Karpas-422 (cell line): ENCODE measurements around the gene ATP7B. TPM values are rescaled to one million over a fixed set of nuclear protein-coding genes. Genes with fewer than 3 reads are reported as not detected.
A peak's percentile ranks its signal among the peaks of the same experiment; 100 is the strongest.

Source experiments
- DNase-seq: peaks from one replicate; pipeline ENCODE4 v3.0.0-alpha.2; 2015
- H2AFZ ChIP-seq: fragments of 200-600 bp; sonication (generic); 2 replicates; pipeline ENCODE4 v1.6.1; 2014; ENCODE audit warnings: antibody characterized with exemption, low read length, mixed read lengths
- H3K27ac ChIP-seq: fragments of 200-600 bp; sonication (generic); 2 replicates; pipeline ENCODE4 v1.5.1; 2014; ENCODE audit warnings: mild to moderate bottlenecking, low read length, moderate library complexity
- H3K27me3 ChIP-seq: fragments of 200-600 bp; sonication (generic); 2 replicates; pipeline ENCODE4 v1.6.1; 2014; ENCODE audit warnings: low read length, mixed read lengths
- H3K36me3 ChIP-seq: fragments of 200-600 bp; sonication (generic); 2 replicates; pipeline ENCODE4 v1.6.1; 2014; ENCODE audit warnings: low read length, mixed read lengths; ENCODE audit not compliant: insufficient read depth
- H3K4me1 ChIP-seq: fragments of 200-600 bp; sonication (generic); 2 replicates; pipeline ENCODE4 v1.6.1; 2014; ENCODE audit warnings: mild to moderate bottlenecking, low read length, mixed read lengths
- H3K4me2 ChIP-seq: fragments of 200-600 bp; sonication (generic); 2 replicates; pipeline ENCODE4 v1.6.1; 2014; ENCODE audit warnings: low read length, low read depth, mild to moderate bottlenecking; ENCODE audit not compliant: poor library complexity, severe bottlenecking
- H3K4me3 ChIP-seq: fragments of 200-600 bp; sonication (generic); 2 replicates; pipeline ENCODE4 v1.5.1; 2014; ENCODE audit warnings: mild to moderate bottlenecking, antibody characterized with exemption, low read length, mixed read lengths
- H3K79me2 ChIP-seq: fragments of 200-600 bp; sonication (generic); 2 replicates; pipeline ENCODE4 v1.6.1; 2014; ENCODE audit warnings: mild to moderate bottlenecking, low read length, mixed read lengths
- H3K9ac ChIP-seq: fragments of 200-600 bp; sonication (generic); 2 replicates; pipeline ENCODE4 v1.6.0; 2014; ENCODE audit warnings: low read length
- H3K9me2 ChIP-seq: fragments of 200-600 bp; sonication (generic), shearing (Covaris generic); replicated peaks from 2 replicates; pipeline ENCODE4 v1.6.0; 2014; ENCODE audit warnings: mild to moderate bottlenecking, low read length, moderate library complexity; ENCODE audit not compliant: insufficient read depth
- H3K9me3 ChIP-seq: fragments of 300-700, 200-600 bp; sonication (generic); 2 replicates; pipeline ENCODE4 v1.6.1; 2014; ENCODE audit warnings: low read length, mixed read lengths
- H4K20me1 ChIP-seq: fragments of 200-600 bp; sonication (generic); 2 replicates; pipeline ENCODE4 v1.6.1; 2014; ENCODE audit warnings: mild to moderate bottlenecking, antibody characterized with exemption, low read length, low read depth; ENCODE audit not compliant: insufficient read depth
- total RNA-seq: library from RNA; depleted of rRNA; stranded (reverse); fragments of >200 nt; shearing (Covaris generic); gene quantifications from 2 replicates; pipeline ENCODE4 v1.2.3, GENCODE V29; 2014; ENCODE audit warnings: low replicate concordance

ATP7B gene
- total RNA-seq, 1 experiment from 2014 or later: 1.1 TPM

DNA sequence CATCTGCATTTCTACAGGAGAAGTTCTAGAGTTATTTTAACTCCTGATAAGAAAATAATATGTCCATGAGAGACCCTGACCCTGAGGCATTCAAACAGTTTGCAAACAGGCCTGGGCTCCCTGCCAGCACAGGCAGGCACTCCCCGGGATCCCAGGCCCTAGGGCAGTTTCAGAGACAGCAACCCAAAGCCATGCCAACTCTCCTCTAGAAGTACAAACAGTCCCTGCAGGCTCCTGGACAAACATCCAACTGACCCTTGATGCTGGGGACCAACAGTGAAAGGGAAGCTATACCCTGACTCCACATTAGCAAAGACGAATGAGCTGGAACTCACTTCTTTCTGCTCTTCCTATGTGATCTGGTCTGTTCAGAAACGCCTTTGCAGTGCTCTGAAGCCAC lies 104.7 kb downstream of the ATP7B start:
- Histone ChIP-seq H3K9ac (no peak overlapping the region), H3K27ac (no peak overlapping the region), H3K27me3 (no peaks in the 10 kb centered on the region), H3K79me2 (no peaks in the 10 kb centered on the region), H3K36me3 (no peaks in the 10 kb centered on the region), H4K20me1 (no peaks in the 10 kb centered on the region), H2AFZ (no peak overlapping the region), H3K4me2 (no peak overlapping the region), H3K9me3 (no peaks in the 10 kb centered on the region), H3K4me3 (no peak overlapping the region), H3K9me2 (no peaks in the 10 kb centered on the region), H3K4me1 (peaks cover 5% of the 10 kb centered on the region)
- DNase-seq: no peak

DNA sequence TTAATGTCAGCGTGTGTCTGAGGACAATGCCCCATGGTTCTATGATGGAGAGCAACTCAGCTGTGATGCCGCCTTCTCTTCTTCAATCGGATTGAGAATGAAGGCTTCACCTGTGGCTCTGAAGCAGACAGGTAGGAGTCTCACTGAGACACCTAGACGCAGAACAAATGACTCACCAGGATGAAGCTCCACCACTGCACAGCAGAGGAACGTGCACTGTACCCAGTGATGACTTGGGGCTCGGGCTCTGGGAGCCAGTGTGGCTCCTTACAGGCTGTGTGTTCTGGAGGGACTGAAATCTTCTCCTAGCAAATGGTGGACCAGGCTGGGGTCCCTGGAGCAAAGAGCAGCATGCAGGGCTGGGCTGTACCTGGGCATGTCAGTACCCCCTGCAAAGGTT lies 105.5 kb downstream of the ATP7B start:
- no peaks in the 10 kb centered on the region for H3K9me2 ChIP-seq
- no peak overlapping the region for H2AFZ ChIP-seq
- H3K9ac ChIP-seq: no peak overlapping the region
- H3K4me3 ChIP-seq: no peak overlapping the region
- no peaks in the 10 kb centered on the region for H3K79me2 ChIP-seq
- peaks cover under 1% of the 10 kb centered on the region; the same call in 1 of the 2 replicates for H3K4me1 ChIP-seq
- no peaks in the 10 kb centered on the region for H4K20me1 ChIP-seq
- no peak overlapping the region for H3K4me2 ChIP-seq
- H3K27me3 ChIP-seq: no peaks in the 10 kb centered on the region
- H3K9me3 ChIP-seq: no peaks in the 10 kb centered on the region
- H3K36me3 ChIP-seq: no peaks in the 10 kb centered on the region
- no peak for DNase-seq
- no peak overlapping the region for H3K27ac ChIP-seq

DNA sequence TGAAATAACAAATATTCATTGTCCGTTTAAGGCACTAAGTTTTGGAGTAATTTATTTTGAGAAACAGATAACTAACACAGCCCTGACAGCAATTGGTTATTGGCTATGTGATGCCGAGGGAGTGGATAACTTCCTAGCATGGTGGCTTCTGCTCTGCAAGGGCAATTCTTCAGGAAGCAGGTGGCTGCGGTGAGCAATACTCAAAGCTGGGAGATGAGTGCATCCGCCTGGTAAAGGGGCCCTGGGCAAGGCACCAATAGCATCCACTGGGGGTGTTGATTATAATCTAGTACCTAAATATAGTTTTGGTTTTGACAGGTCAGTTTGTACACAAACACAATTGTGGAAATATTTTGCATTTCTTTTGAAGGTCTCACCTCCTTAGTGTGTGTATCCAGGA lies 108.5 kb downstream of the ATP7B start:
- Histone ChIP-seq H3K36me3 (no peaks in the 10 kb centered on the region), H3K4me1 (peaks cover 10% of the 10 kb centered on the region; the same call in 1 of the 2 replicates), H3K4me3 (no peak overlapping the region), H2AFZ (no peak overlapping the region), H4K20me1 (no peaks in the 10 kb centered on the region), H3K27me3 (no peaks in the 10 kb centered on the region), H3K9ac (no peak overlapping the region), H3K27ac (no peak overlapping the region), H3K9me3 (no peaks in the 10 kb centered on the region), H3K4me2 (no peak overlapping the region), H3K9me2 (no peaks in the 10 kb centered on the region), H3K79me2 (no peaks in the 10 kb centered on the region)
- no peak for DNase-seq

DNA sequence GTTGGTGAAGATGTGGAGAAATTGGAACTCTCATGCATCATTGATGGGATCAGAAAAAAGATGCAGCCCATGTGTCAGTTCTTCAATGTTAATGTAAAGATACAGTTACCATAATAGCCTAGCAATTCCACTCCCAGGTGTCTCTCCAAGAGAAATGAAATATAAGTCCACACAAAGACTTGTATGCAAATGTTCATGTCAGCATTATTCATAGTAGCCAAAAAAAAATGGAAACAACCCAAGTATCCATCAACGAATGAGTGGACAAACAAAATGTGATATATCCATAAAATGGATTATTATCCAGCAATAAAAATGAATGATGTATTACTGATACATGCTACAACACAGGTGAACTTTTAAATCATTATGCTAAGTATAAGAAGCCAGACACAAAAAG lies 110.8 kb downstream of the ATP7B start:
- Histone ChIP-seq H3K9me3 (no peaks in the 10 kb centered on the region), H3K9me2 (no peaks in the 10 kb centered on the region), H3K36me3 (no peaks in the 10 kb centered on the region), H2AFZ (no peak overlapping the region), H4K20me1 (no peaks in the 10 kb centered on the region), H3K79me2 (no peaks in the 10 kb centered on the region), H3K4me1 (peaks cover 16% of the 10 kb centered on the region; the same call in 1 of the 2 replicates), H3K27ac (no peak overlapping the region), H3K27me3 (no peaks in the 10 kb centered on the region), H3K4me3 (no peak overlapping the region), H3K9ac (no peak overlapping the region), H3K4me2 (no peak overlapping the region)
- DNase-seq: no peak

DNA sequence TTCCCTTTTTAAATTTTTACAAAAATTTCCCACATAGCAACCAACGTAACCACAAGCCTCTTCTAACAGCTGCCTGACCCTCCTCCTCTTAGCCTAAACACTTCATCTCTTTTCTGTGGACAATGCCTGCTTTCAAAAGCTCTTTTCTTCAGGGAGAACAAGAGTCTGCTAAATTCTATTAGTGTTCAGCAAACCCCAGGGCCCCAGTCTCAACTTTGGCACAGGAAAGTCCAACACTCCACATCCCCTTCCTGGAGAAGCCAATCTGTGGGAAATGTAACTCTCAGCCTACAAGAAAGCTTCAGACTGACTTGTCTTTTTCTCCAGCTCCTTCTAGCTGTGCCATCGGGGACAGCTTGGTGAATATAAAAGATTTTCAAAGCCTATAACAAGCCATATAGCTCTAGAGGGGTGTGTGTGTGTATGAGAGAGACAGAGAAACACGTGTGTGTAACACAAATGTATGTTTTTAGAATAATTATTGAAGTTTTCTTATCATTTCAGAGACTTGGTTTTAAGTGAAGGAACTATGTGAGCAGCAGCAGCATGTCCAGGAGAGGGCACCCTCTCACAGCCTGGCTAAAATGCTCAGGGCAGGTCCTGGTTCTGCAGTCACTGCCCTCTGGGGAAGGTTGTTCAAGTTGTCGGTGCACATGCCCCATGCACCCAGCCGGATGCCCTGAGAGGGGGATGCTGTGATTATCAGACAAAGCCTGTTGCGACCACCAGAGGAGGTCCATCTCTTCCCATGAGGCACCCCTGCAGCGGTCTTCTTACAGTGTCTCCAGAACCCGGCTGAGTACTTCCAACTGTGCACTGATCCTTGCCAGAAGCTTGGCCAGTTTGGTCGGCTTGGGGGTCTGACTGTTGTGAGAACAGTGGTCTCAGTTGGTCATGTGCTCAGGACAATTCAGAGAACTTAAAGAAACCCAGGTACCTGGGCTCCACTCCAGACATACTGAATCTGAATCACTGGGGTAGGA lies 115.1 kb downstream of the ATP7B start:
- H3K4me1 ChIP-seq: peaks cover 22% of the 10 kb centered on the region; the same call in 1 of the 2 replicates
- peak; percentile 82 for DNase-seq
- no peaks in the 10 kb centered on the region for H3K9me2 ChIP-seq
- no peak overlapping the region for H2AFZ ChIP-seq
- no peaks in the 10 kb centered on the region for H3K27me3 ChIP-seq
- H3K4me3 ChIP-seq: no peak overlapping the region
- no peak overlapping the region for H3K27ac ChIP-seq
- H4K20me1 ChIP-seq: no peaks in the 10 kb centered on the region
- H3K9me3 ChIP-seq: no peaks in the 10 kb centered on the region
- H3K9ac ChIP-seq: no peak overlapping the region
- H3K79me2 ChIP-seq: no peaks in the 10 kb centered on the region
- H3K36me3 ChIP-seq: no peaks in the 10 kb centered on the region
- H3K4me2 ChIP-seq: no peak overlapping the region

DNA sequence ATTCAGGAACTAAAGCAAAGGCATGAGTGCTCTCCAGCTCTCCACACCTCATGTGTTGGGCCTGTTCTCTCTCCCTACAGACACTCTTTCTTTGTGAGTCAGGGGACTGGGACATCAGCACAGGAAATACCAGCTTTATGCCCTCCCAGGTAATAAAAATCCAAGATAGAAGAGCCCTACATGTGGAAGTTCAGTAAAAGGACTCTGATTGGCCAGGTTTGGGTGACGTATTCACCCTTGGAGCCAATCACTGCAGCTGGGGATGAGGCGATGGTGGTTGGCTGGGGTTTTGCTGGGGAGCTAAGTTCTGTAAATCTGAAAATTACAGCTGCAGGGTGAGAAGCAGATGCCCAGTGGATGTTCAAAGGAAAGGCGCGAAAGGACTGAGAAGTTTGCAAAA lies 117.0 kb downstream of the ATP7B start:
- Histone ChIP-seq H3K4me3 (no peak overlapping the region), H2AFZ (no peak overlapping the region), H3K79me2 (no peaks in the 10 kb centered on the region), H3K9me2 (no peaks in the 10 kb centered on the region), H3K4me1 (peaks cover 12% of the 10 kb centered on the region; the same call in 1 of the 2 replicates), H4K20me1 (no peaks in the 10 kb centered on the region), H3K9ac (no peak overlapping the region), H3K27me3 (no peaks in the 10 kb centered on the region), H3K9me3 (no peaks in the 10 kb centered on the region), H3K4me2 (peak overlapping the region; percentile 33), H3K27ac (no peak overlapping the region), H3K36me3 (no peaks in the 10 kb centered on the region)
- peak; percentile 91 for DNase-seq

DNA sequence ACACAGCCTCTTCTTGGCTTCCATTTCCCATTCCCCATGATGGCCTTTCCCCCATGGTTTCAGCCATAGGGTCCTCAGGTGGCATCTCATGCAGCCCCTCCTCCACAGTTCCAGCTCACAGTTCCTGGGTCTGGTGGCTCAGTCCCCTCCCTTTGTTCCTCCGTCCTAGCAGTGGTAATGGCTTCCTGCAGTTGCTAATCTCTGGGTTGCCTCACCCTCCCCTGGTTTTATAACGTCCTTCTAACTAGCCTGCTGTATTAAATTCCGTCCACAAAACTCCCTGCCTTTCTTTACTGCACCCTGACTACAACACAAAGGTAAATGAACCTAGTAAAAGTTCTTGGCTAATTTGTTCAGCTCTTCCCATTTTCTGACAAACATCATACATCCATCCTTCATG lies 118.6 kb downstream of the ATP7B start:
- no peak for DNase-seq
- H3K9ac ChIP-seq: no peak overlapping the region
- H2AFZ ChIP-seq: no peak overlapping the region
- no peaks in the 10 kb centered on the region for H3K9me2 ChIP-seq
- H3K27me3 ChIP-seq: no peaks in the 10 kb centered on the region
- H3K79me2 ChIP-seq: no peaks in the 10 kb centered on the region
- H3K4me3 ChIP-seq: no peak overlapping the region
- H3K4me1 ChIP-seq: peaks cover 12% of the 10 kb centered on the region; the same call in 1 of the 2 replicates
- no peaks in the 10 kb centered on the region for H4K20me1 ChIP-seq
- no peaks in the 10 kb centered on the region for H3K36me3 ChIP-seq
- no peaks in the 10 kb centered on the region for H3K9me3 ChIP-seq
- H3K4me2 ChIP-seq: no peak overlapping the region
- H3K27ac ChIP-seq: no peak overlapping the region

DNA sequence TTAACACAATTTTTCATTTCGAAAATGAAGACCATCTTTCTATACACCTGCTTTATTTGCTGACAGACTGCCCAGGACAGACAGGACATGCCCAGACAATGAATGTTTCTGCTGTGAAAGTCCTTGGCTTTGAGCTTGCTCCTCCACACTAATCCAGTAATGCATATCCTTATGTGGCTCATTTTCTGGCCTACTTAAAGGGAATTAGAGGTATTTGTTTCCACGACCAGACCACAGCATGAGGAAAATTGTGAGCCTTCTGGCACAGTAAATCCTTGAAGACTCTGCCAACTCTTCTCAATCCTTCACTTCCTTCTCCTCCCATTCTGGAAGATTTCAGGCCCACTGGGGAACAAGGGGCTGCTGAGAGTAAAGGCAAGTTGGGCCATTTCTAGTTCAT lies 123.8 kb downstream of the ATP7B start:
- Histone ChIP-seq H3K36me3 (no peaks in the 10 kb centered on the region), H2AFZ (no peak overlapping the region), H4K20me1 (no peaks in the 10 kb centered on the region), H3K4me3 (no peak overlapping the region), H3K4me1 (no peaks in the 10 kb centered on the region), H3K4me2 (no peak overlapping the region), H3K9me2 (no peaks in the 10 kb centered on the region), H3K9me3 (no peaks in the 10 kb centered on the region), H3K79me2 (no peaks in the 10 kb centered on the region), H3K27me3 (no peaks in the 10 kb centered on the region), H3K9ac (no peak overlapping the region), H3K27ac (no peak overlapping the region)
- DNase-seq: no peak
